Activated naive CD4-positive, alpha-beta T cell treated with anti-CD3 and anti-CD28 coated beads, Interleukin-2, amount 10 ng/mL, durations not matched to agents 7 days and 5 days (primary cell): ENCODE data around the gene HEPHL1.

ENCODE experiments used
- CTCF ChIA-PET: fragments of 350-600 bp; sonication (Branson Sonifier 250); formaldehyde crosslinking; loops from one replicate; lab custom pipeline; 2021; ENCODE audit warnings: antibody characterized with exemption; lab: Charles Lee
- DNase-seq: peaks from one replicate; pipeline ENCODE4 v3.0.0-alpha.2; 2020
- H3K27ac Mint-ChIP-seq: one replicate; pipeline ENCODE4 v1.8.0; 2021; ENCODE audit warnings: mild to moderate bottlenecking, moderate library complexity, mixed read lengths
- H3K27me3 Mint-ChIP-seq: one replicate; pipeline ENCODE4 v1.8.0; 2021; ENCODE audit warnings: mild to moderate bottlenecking, mixed read lengths
- H3K36me3 Mint-ChIP-seq: one replicate; pipeline ENCODE4 v1.8.0; 2021; ENCODE audit warnings: mixed read lengths
- H3K4me1 Mint-ChIP-seq: one replicate; pipeline ENCODE4 v1.8.0; 2021; ENCODE audit warnings: mixed read lengths
- H3K4me3 Mint-ChIP-seq: one replicate; pipeline ENCODE4 v1.8.0; 2021; ENCODE audit warnings: mild to moderate bottlenecking, moderate library complexity, mixed read lengths
- H3K9me3 Mint-ChIP-seq: one replicate; pipeline ENCODE4 v1.8.0; 2021; ENCODE audit warnings: mixed read lengths

Gene HEPHL1

GRCh38 chr11:94000659-94001058 lies 20.5 kb upstream of the HEPHL1 start:
- Mint-ChIP-seq H3K27ac (no peak overlapping the region), H3K36me3 (no peaks in the 10 kb centered on the region), H3K4me1 (no peaks in the 10 kb centered on the region), H3K27me3 (no peaks in the 10 kb centered on the region), H3K9me3 (peaks cover 2% of the 10 kb centered on the region), H3K4me3 (no peak overlapping the region)
- no peak for DNase-seq
- CTCF ChIA-PET = no interaction called here

- no peaks in the 10 kb centered on the region for H3K36me3 Mint-ChIP-seq
- peaks cover 2% of the 10 kb centered on the region for H3K9me3 Mint-ChIP-seq
- H3K27me3 Mint-ChIP-seq = no peaks in the 10 kb centered on the region
- CTCF ChIA-PET = no interaction called here
- H3K4me1 Mint-ChIP-seq = no peaks in the 10 kb centered on the region
- no peak for DNase-seq
- no peak overlapping the region for H3K27ac Mint-ChIP-seq
- H3K4me3 Mint-ChIP-seq = no peak overlapping the region
Measured at GRCh38 chr11:94002226-94002625, 18.9 kb upstream of the HEPHL1 start.

- H3K27ac Mint-ChIP-seq = no peak overlapping the region
- H3K9me3 Mint-ChIP-seq = peaks cover 2% of the 10 kb centered on the region
- DNase-seq = no peak
- H3K4me1 Mint-ChIP-seq = no peaks in the 10 kb centered on the region
- H3K36me3 Mint-ChIP-seq = no peaks in the 10 kb centered on the region
- H3K27me3 Mint-ChIP-seq = no peaks in the 10 kb centered on the region
- no peak overlapping the region for H3K4me3 Mint-ChIP-seq
- CTCF ChIA-PET = no interaction called here
Measured at GRCh38 chr11:94007426-94007825, 13.7 kb upstream of the HEPHL1 start.

GRCh38 chr11:94007906-94008305 lies 13.2 kb upstream of the HEPHL1 start:
- no peaks in the 10 kb centered on the region for H3K4me1 Mint-ChIP-seq
- H3K9me3 Mint-ChIP-seq = peaks cover 2% of the 10 kb centered on the region
- no peak overlapping the region for H3K4me3 Mint-ChIP-seq
- CTCF ChIA-PET = no interaction called here
- H3K36me3 Mint-ChIP-seq = no peaks in the 10 kb centered on the region
- no peak overlapping the region for H3K27ac Mint-ChIP-seq
- no peaks in the 10 kb centered on the region for H3K27me3 Mint-ChIP-seq
- no peak for DNase-seq

- Mint-ChIP-seq H3K27ac (no peak overlapping the region), H3K9me3 (no peaks in the 10 kb centered on the region), H3K27me3 (no peaks in the 10 kb centered on the region), H3K4me1 (no peaks in the 10 kb centered on the region), H3K4me3 (no peak overlapping the region), H3K36me3 (no peaks in the 10 kb centered on the region)
- CTCF ChIA-PET = no interaction called here
- DNase-seq = no peak
Measured at GRCh38 chr11:94010136-94010535, 11.0 kb upstream of the HEPHL1 start.

GRCh38 chr11:94011478-94011877 lies 9.7 kb upstream of the HEPHL1 start:
- CTCF ChIA-PET = no interaction called here
- Mint-ChIP-seq H3K27me3 (no peaks in the 10 kb centered on the region), H3K4me3 (no peak overlapping the region), H3K9me3 (no peaks in the 10 kb centered on the region), H3K4me1 (no peaks in the 10 kb centered on the region), H3K27ac (no peak overlapping the region), H3K36me3 (no peaks in the 10 kb centered on the region)
- DNase-seq = no peak

GRCh38 chr11:94017446-94017845 lies 3.7 kb upstream of the HEPHL1 start:
- CTCF ChIA-PET = no interaction called here
- Mint-ChIP-seq H3K4me1 (no peaks in the 10 kb centered on the region), H3K9me3 (no peaks in the 10 kb centered on the region), H3K27me3 (no peaks in the 10 kb centered on the region), H3K27ac (no peak overlapping the region), H3K36me3 (no peaks in the 10 kb centered on the region), H3K4me3 (no peak overlapping the region)
- no peak for DNase-seq

- Mint-ChIP-seq H3K36me3 (no peaks in the 10 kb centered on the region), H3K9me3 (no peaks in the 10 kb centered on the region), H3K27ac (no peak overlapping the region), H3K27me3 (no peaks in the 10 kb centered on the region), H3K4me1 (no peaks in the 10 kb centered on the region), H3K4me3 (no peak overlapping the region)
- no peak for DNase-seq
- CTCF ChIA-PET = no interaction called here
Measured at GRCh38 chr11:94018721-94019120, 2.4 kb upstream of the HEPHL1 start.

- no peak overlapping the region for H3K27ac Mint-ChIP-seq
- no peaks in the 10 kb centered on the region for H3K36me3 Mint-ChIP-seq
- no peak for DNase-seq
- no peaks in the 10 kb centered on the region for H3K9me3 Mint-ChIP-seq
- CTCF ChIA-PET = no interaction called here
- H3K4me3 Mint-ChIP-seq = no peak overlapping the region
- H3K27me3 Mint-ChIP-seq = no peaks in the 10 kb centered on the region
- no peaks in the 10 kb centered on the region for H3K4me1 Mint-ChIP-seq
Measured at GRCh38 chr11:94023856-94024255, 2.7 kb downstream of the HEPHL1 start.

GRCh38 chr11:94024547-94024946 lies 3.4 kb downstream of the HEPHL1 start:
- CTCF ChIA-PET = no interaction called here
- Mint-ChIP-seq H3K27ac (no peak overlapping the region), H3K36me3 (no peaks in the 10 kb centered on the region), H3K9me3 (no peaks in the 10 kb centered on the region), H3K4me1 (no peaks in the 10 kb centered on the region), H3K4me3 (no peak overlapping the region), H3K27me3 (no peaks in the 10 kb centered on the region)
- no peak for DNase-seq

GRCh38 chr11:94025690-94026394 lies 4.7 kb downstream of the HEPHL1 start:
- no peak for DNase-seq
- Mint-ChIP-seq H3K36me3 (no peaks in the 10 kb centered on the region), H3K9me3 (no peaks in the 10 kb centered on the region), H3K4me1 (no peaks in the 10 kb centered on the region), H3K27me3 (no peaks in the 10 kb centered on the region), H3K27ac (no peak overlapping the region), H3K4me3 (no peak overlapping the region)
- CTCF ChIA-PET = no interaction called here

GRCh38 chr11:94027210-94027609 lies 6.1 kb downstream of the HEPHL1 start:
- no peak for DNase-seq
- H3K27ac Mint-ChIP-seq = no peak overlapping the region
- H3K4me1 Mint-ChIP-seq = no peaks in the 10 kb centered on the region
- H3K9me3 Mint-ChIP-seq = no peaks in the 10 kb centered on the region
- no peaks in the 10 kb centered on the region for H3K36me3 Mint-ChIP-seq
- CTCF ChIA-PET = no interaction called here
- H3K4me3 Mint-ChIP-seq = no peak overlapping the region
- no peaks in the 10 kb centered on the region for H3K27me3 Mint-ChIP-seq

GRCh38 chr11:94028436-94028835 lies 7.3 kb downstream of the HEPHL1 start:
- Mint-ChIP-seq H3K27ac (no peak overlapping the region), H3K4me1 (no peaks in the 10 kb centered on the region), H3K27me3 (no peaks in the 10 kb centered on the region), H3K4me3 (no peak overlapping the region), H3K9me3 (no peaks in the 10 kb centered on the region), H3K36me3 (no peaks in the 10 kb centered on the region)
- CTCF ChIA-PET = no interaction called here
- no peak for DNase-seq

- Mint-ChIP-seq H3K27me3 (no peaks in the 10 kb centered on the region), H3K36me3 (no peaks in the 10 kb centered on the region)
Measured at GRCh38 chr11:94030059-94030458, 8.9 kb downstream of the HEPHL1 start.

GRCh38 chr11:94031625-94032024 lies 10.5 kb downstream of the HEPHL1 start:
- Mint-ChIP-seq H3K27ac (no peak overlapping the region), H3K4me3 (no peak overlapping the region), H3K9me3 (peaks cover 4% of the 10 kb centered on the region), H3K36me3 (no peaks in the 10 kb centered on the region), H3K27me3 (no peaks in the 10 kb centered on the region), H3K4me1 (no peaks in the 10 kb centered on the region)
- CTCF ChIA-PET = no interaction called here
- no peak for DNase-seq

More at GRCh38 chr11:94030059-94030458, 8.9 kb downstream of the HEPHL1 start:
- DNase-seq = no peak
- Mint-ChIP-seq H3K27ac (no peak overlapping the region), H3K9me3 (no peaks in the 10 kb centered on the region), H3K4me1 (no peaks in the 10 kb centered on the region), H3K4me3 (no peak overlapping the region)
- CTCF ChIA-PET = no interaction called here

- no peaks in the 10 kb centered on the region for H3K4me1 Mint-ChIP-seq
- DNase-seq = no peak
- H3K27me3 Mint-ChIP-seq = no peaks in the 10 kb centered on the region
- H3K4me3 Mint-ChIP-seq = no peak overlapping the region
- no peaks in the 10 kb centered on the region for H3K36me3 Mint-ChIP-seq
- H3K9me3 Mint-ChIP-seq = peaks cover 4% of the 10 kb centered on the region
- CTCF ChIA-PET = no interaction called here
- H3K27ac Mint-ChIP-seq = no peak overlapping the region
Measured at GRCh38 chr11:94032066-94032465, 10.9 kb downstream of the HEPHL1 start.
